Measurements from ENCODE around the gene RAB20. TPM values are rescaled to one million over a fixed set of nuclear protein-coding genes. Genes with fewer than 3 reads are reported as not detected.
"Not testable (repeated sequence)": the region's sequence is repeated elsewhere in the genome, so short reads cannot be mapped to it uniquely, and the experiment has no call there.

Gene RAB20
- total and polyA plus RNA-seq, 4 donors = 9.8 to 36.9 (median 25.2) TPM

- no peak overlapping the region for H3K9ac ChIP-seq (ENCODE audit: low read depth in 1 of 2, low read length in 2 of 2)
- DNase-seq (ENCODE audit: low spot score) = no peak
- H3K27ac ChIP-seq (ENCODE audit: low read depth in 1 of 2, low read length in 2 of 2) = peak overlapping the region; percentile 28 to 70
- 92% methylated on average over 11 of the region's 11 CpGs for WGBS
- no peaks in the 10 kb centered on the region for H3K27me3 ChIP-seq (ENCODE audit: control insufficient read depth in 4 of 4, insufficient read depth in 4 of 4, low read length in 3 of 4)
- TF ChIP-seq SP1 (IDR thresholded peaks at IDR 0.05) = no peak
- TF ChIP-seq ZBTB33 (IDR thresholded peaks at IDR 0.05) = no peak
- H3K4me3 ChIP-seq (ENCODE audit: low read depth in 1 of 3, low read length in 3 of 3) = no peak overlapping the region
- H3K9me3 ChIP-seq (ENCODE audit: control insufficient read depth in 4 of 4, low read length in 3 of 4) = no peaks in the 10 kb centered on the region
- peaks cover 4 to 35% (median 18%) of the 10 kb centered on the region in 4 donors for H3K4me1 ChIP-seq (ENCODE audit: control insufficient read depth in 4 of 4, insufficient read depth in 4 of 4, low read length in 3 of 4)
- H3K36me3 ChIP-seq (ENCODE audit: control insufficient read depth in 4 of 4, insufficient read depth in 3 of 4, low read depth in 1 of 4, low read length in 3 of 4) = peaks cover 0 to 6% (median 1%) of the 10 kb centered on the region in 4 donors
Observed at GRCh38 chr13:110535526-110535925, 26.0 kb downstream of the RAB20 start.

DNA sequence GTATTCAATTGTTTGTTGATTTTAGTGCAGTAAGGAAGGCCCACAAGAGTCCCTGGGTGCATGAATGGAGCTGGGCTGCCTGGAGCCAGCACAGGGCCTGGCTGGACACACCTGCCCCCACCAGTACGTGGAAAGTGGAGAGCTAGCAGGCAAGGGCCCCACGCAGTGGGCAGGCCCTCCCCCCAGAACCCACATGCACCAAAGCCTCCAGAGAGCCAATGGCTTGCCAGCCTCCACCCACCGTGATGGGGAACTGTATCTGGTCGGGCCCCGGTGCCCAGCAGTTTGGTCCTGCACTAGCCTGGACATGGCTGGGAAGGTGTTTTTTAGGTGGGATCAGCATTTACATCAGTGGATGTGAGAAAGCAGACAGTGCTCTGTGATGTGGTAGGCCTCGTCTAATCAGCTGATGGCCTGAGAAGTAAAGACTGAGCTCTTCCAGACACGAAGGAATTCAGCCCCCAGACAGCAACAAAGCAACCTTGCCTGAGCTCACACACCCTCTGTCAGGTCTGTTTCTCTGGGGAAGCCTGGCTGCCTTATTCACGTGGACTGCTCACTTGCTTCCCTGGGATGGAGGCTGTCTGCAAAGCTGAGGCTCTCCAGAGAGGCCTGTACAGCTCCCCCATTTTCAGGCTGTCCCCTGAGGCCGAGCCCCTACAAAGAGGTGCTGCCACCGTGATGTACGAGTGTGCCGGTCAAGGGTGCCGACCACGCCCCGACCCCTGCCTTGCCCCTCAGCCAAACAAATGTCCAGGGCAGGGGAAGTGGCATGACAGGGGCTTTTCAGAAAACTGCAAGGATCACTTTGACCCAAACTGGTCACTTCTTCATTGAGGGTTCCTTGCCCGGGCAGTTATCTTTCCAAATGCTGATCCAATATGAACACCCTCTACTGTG is 27.5 kb downstream of the RAB20 start:
- Histone ChIP-seq H3K27ac (ENCODE audit: low read depth in 1 of 2, low read length in 2 of 2) (peak overlapping the region; percentile 26 to 33), H3K4me3 (ENCODE audit: low read depth in 1 of 3, low read length in 3 of 3) (no peak overlapping the region), H3K9ac (ENCODE audit: low read depth in 1 of 2, low read length in 2 of 2) (no peak overlapping the region), H3K27me3 (ENCODE audit: control insufficient read depth in 4 of 4, insufficient read depth in 4 of 4, low read length in 3 of 4) (no peaks in the 10 kb centered on the region), H3K9me3 (ENCODE audit: control insufficient read depth in 4 of 4, low read length in 3 of 4) (no peaks in the 10 kb centered on the region), H3K4me1 (ENCODE audit: control insufficient read depth in 4 of 4, insufficient read depth in 4 of 4, low read length in 3 of 4) (peaks cover 13 to 42% (median 26%) of the 10 kb centered on the region in 4 donors), H3K36me3 (ENCODE audit: control insufficient read depth in 4 of 4, insufficient read depth in 3 of 4, low read depth in 1 of 4, low read length in 3 of 4) (peaks cover 0 to 6% (median 1%) of the 10 kb centered on the region in 4 donors)
- DNase-seq (ENCODE audit: low spot score) = no peak
- no peak for TF ChIP-seq ZBTB33 (IDR thresholded peaks at IDR 0.05)
- TF ChIP-seq, protein P1, sequence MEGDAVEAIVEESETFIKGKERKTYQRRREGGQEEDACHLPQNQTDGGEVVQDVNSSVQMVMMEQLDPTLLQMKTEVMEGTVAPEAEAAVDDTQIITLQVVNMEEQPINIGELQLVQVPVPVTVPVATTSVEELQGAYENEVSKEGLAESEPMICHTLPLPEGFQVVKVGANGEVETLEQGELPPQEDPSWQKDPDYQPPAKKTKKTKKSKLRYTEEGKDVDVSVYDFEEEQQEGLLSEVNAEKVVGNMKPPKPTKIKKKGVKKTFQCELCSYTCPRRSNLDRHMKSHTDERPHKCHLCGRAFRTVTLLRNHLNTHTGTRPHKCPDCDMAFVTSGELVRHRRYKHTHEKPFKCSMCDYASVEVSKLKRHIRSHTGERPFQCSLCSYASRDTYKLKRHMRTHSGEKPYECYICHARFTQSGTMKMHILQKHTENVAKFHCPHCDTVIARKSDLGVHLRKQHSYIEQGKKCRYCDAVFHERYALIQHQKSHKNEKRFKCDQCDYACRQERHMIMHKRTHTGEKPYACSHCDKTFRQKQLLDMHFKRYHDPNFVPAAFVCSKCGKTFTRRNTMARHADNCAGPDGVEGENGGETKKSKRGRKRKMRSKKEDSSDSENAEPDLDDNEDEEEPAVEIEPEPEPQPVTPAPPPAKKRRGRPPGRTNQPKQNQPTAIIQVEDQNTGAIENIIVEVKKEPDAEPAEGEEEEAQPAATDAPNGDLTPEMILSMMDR (IDR thresholded peaks at IDR 0.05; ENCODE audit: low read depth, low read length, missing input control) = no peak
- TF ChIP-seq, protein P2, sequence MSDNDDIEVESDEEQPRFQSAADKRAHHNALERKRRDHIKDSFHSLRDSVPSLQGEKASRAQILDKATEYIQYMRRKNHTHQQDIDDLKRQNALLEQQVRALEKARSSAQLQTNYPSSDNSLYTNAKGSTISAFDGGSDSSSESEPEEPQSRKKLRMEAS (IDR thresholded peaks at IDR 0.05) = no peak
- TF ChIP-seq HNF4G (IDR thresholded peaks at IDR 0.05) = no peak
- no peak for TF ChIP-seq JUND (IDR thresholded peaks at IDR 0.05)
- no peak for TF ChIP-seq NR2F2 (IDR thresholded peaks at IDR 0.05)
- no peak for TF ChIP-seq FOXA1 (IDR thresholded peaks at IDR 0.05)
- no peak for TF ChIP-seq HNF4A (conservative IDR thresholded peaks at IDR 0.05)
- TF ChIP-seq RAD21 (IDR thresholded peaks at IDR 0.05) = no peak
- no peak for TF ChIP-seq FOXA2 (IDR thresholded peaks at IDR 0.05)
- 87% methylated on average over 16 of the region's 16 CpGs for WGBS

DNA sequence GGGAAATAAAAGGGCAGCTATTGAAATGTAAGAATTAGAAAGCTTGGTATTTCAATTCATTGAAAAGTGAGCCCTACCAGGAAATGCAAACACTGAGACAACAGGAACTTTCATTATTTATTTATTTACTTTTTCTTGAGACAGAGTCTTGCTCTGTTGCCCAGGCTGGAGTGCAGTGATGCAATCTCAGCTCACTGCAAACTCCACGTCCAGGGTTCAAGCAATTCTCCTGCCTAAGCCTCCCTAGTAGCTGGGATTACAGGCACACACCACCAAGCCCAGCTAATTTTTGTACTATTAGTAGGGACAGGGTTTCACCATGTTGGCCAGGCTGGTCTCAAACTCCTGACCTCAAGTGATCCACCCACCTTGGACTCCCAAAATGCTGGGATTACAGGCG is 29.3 kb downstream of the RAB20 start:
- not testable (repeated sequence) for DNase-seq (ENCODE audit: low spot score); H3K27me3 ChIP-seq (ENCODE audit: control insufficient read depth in 4 of 4, insufficient read depth in 4 of 4, low read length in 3 of 4); H3K4me3 ChIP-seq (ENCODE audit: low read depth in 1 of 3, low read length in 3 of 3); H3K9ac ChIP-seq (ENCODE audit: low read depth in 1 of 2, low read length in 2 of 2); H3K36me3 ChIP-seq (ENCODE audit: control insufficient read depth in 4 of 4, insufficient read depth in 3 of 4, low read depth in 1 of 4, low read length in 3 of 4); H3K9me3 ChIP-seq (ENCODE audit: control insufficient read depth in 4 of 4, low read length in 3 of 4)
- peaks cover 18 to 55% (median 40%) of the 10 kb centered on the region in 4 donors for H3K4me1 ChIP-seq (ENCODE audit: control insufficient read depth in 4 of 4, insufficient read depth in 4 of 4, low read length in 3 of 4)
- WGBS = 52% methylated on average over 2 of the region's 2 CpGs
- peak overlapping the region; percentile 22 to 60 for H3K27ac ChIP-seq (ENCODE audit: low read depth in 1 of 2, low read length in 2 of 2)

Data from liver (tissue), 9 donors.